IPS-NIHi11 (cell line): ENCODE data around the gene PHOSPHO1.

Experiments
- DNase-seq: peaks from one replicate; pipeline ENCODE4 v3.0.0; 2012; ENCODE audit warnings: mixed read lengths, low spot score

Gene PHOSPHO1

GRCh38 chr17:49242813-49243212 is 12.2 kb upstream of the PHOSPHO1 start:
- no peak for DNase-seq

GRCh38 chr17:49241692-49242397 is 11.3 kb upstream of the PHOSPHO1 start:
- DNase-seq = no peak

- no peak for DNase-seq
Measured at GRCh38 chr17:49241040-49241439, 10.5 kb upstream of the PHOSPHO1 start.

GRCh38 chr17:49240619-49241018 is 10.0 kb upstream of the PHOSPHO1 start:
- no peak for DNase-seq

- DNase-seq = no peak
Measured at GRCh38 chr17:49239963-49240362, 9.4 kb upstream of the PHOSPHO1 start.

- no peak for DNase-seq
Measured at GRCh38 chr17:49235896-49236295, 5.3 kb upstream of the PHOSPHO1 start.

GRCh38 chr17:49234509-49235080 is 4.0 kb upstream of the PHOSPHO1 start:
- no peak for DNase-seq

- no peak for DNase-seq
Measured at GRCh38 chr17:49231563-49231894, 942 bp upstream of the PHOSPHO1 start.

GRCh38 chr17:49229805-49230600 is 584 bp downstream of the PHOSPHO1 start:
- DNase-seq = no peak

- DNase-seq = no peak
Measured at GRCh38 chr17:49229076-49229804, 1.3 kb downstream of the PHOSPHO1 start.

GRCh38 chr17:49227436-49228261 is 2.9 kb downstream of the PHOSPHO1 start:
- DNase-seq = peak; percentile 82

GRCh38 chr17:49226771-49227435 is 3.7 kb downstream of the PHOSPHO1 start:
- DNase-seq = no peak

- no peak for DNase-seq
Measured at GRCh38 chr17:49225554-49226236, 4.9 kb downstream of the PHOSPHO1 start.

GRCh38 chr17:49224997-49225337 is 5.6 kb downstream of the PHOSPHO1 start:
- no peak for DNase-seq

- DNase-seq = peak; percentile 56
Measured at GRCh38 chr17:49224198-49224996, 6.2 kb downstream of the PHOSPHO1 start.

GRCh38 chr17:49223517-49224197 is 6.9 kb downstream of the PHOSPHO1 start:
- DNase-seq = peak; percentile 89

- no peak for DNase-seq
Measured at GRCh38 chr17:49223168-49223516, 7.4 kb downstream of the PHOSPHO1 start.

GRCh38 chr17:49219987-49220386 is 10.6 kb downstream of the PHOSPHO1 start:
- no peak for DNase-seq
